Stomach (tissue), 4 donors: ENCODE results near the gene PFN2.

Source experiments
- CTCF ChIP-seq, 7 experiments: fragments of 450-650 bp in 4 of 7; fragments of 200-600 bp in 3 of 7; sonication (generic) in 3 of 7; IDR thresholded peaks; one replicate each; pipeline ENCODE4 v1.5.1; 2016 to 2019; ENCODE audit warnings: antibody characterized with exemption in 7 of 7, control low read depth in 2 of 7, mild to moderate bottlenecking in 1 of 7
- POLR2A ChIP-seq, 4 donors: fragments of 450-650 bp; IDR thresholded peaks; one replicate each; pipeline ENCODE4 v1.6.1; 2016; ENCODE audit warnings: antibody characterized with exemption in 4 of 4, control low read depth in 2 of 4, mild to moderate bottlenecking in 1 of 4, moderate library complexity in 1 of 4
- POLR2AphosphoS5 ChIP-seq, 3 donors: sonication (generic); formaldehyde crosslinking; IDR thresholded peaks; one replicate each; pipeline ENCODE4 v1.6.1; 2016; ENCODE audit warnings: antibody characterized with exemption in 3 of 3

GRCh38 chr3:149969940-149970715 is 567 bp downstream of the PFN2 start:
- TF ChIP-seq CTCF (IDR thresholded peaks at IDR 0.05): no peak
- TF ChIP-seq POLR2A (IDR thresholded peaks at IDR 0.05): no peak
- no peak for TF ChIP-seq POLR2AphosphoS5 (IDR thresholded peaks at IDR 0.05)
